ENCODE data around the gene MIOX. TPM values are rescaled to one million over a fixed set of nuclear protein-coding genes. Genes with fewer than 3 reads are reported as not detected.

The MIOX gene
- total RNA-seq, 4 donors from 2014 or later = not detected

- TF ChIP-seq, protein P1, sequence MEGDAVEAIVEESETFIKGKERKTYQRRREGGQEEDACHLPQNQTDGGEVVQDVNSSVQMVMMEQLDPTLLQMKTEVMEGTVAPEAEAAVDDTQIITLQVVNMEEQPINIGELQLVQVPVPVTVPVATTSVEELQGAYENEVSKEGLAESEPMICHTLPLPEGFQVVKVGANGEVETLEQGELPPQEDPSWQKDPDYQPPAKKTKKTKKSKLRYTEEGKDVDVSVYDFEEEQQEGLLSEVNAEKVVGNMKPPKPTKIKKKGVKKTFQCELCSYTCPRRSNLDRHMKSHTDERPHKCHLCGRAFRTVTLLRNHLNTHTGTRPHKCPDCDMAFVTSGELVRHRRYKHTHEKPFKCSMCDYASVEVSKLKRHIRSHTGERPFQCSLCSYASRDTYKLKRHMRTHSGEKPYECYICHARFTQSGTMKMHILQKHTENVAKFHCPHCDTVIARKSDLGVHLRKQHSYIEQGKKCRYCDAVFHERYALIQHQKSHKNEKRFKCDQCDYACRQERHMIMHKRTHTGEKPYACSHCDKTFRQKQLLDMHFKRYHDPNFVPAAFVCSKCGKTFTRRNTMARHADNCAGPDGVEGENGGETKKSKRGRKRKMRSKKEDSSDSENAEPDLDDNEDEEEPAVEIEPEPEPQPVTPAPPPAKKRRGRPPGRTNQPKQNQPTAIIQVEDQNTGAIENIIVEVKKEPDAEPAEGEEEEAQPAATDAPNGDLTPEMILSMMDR (IDR thresholded peaks at IDR 0.05; ENCODE audit: low read depth) = no peak
These were observed 20.8 kb downstream of the MIOX start, which contains the start of gene LMF2 for GRCh38 chr22:50507421-50507990. LMF2 (minus strand) TSS chr22:50507702; CDS start chr22:50507675, 27 bp downstream.

DNA sequence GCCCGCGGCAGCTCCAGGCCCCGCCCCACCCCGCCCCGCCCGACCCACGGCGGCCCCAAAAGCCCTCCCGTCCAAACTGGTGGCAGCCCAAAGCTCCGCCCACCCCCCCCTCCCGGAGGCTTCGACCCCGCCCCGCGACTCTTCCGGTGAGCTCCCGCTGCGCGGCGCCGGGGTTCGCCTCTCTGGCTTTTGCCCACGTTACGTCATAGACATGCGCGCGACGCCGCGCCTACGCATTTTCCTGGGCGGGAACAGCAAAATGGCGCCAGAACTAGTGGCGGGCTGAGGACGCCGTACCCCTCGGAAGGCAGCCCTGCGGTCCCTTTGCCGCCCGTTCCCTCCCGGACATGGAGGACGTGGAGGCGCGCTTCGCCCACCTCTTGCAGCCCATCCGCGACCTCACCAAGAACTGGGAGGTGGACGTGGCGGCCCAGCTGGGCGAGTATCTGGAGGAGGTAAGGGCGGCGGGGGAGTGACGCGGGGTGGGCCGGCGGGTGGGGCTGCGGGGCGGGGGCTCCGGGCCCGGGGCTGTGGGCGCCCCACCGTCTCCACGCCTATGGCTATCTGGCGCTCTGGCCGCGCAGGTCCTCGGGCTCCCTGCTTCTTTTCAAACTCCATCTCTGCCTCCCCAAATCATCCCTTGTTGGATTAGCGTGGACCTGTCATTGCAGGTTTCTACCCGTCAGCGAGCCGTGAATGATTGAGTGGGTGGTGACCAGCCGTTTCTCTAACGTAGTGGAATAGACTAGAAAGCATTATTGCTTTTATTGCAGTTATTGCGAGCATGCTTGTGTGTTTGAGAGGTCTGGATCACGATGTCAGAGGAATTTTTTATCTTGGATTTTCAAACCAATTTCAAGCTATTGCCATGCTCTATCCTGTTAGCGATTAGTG is 21.6 kb downstream of the MIOX start, which contains the start of gene NCAPH2:
NCAPH2 (plus strand) TSS at position 234 of the 894 bp plus-strand sequence; CDS start at position 348, 114 bp downstream.
- TF ChIP-seq, protein P1 (IDR thresholded peaks at IDR 0.05; ENCODE audit: low read depth) = no peak

- TF ChIP-seq, protein P1 (IDR thresholded peaks at IDR 0.05; ENCODE audit: low read depth) = no peak
These were observed 22.2 kb downstream of the MIOX start for GRCh38 chr22:50508897-50509296.

GRCh38 chr22:50513175-50513574 is 26.5 kb downstream of the MIOX start:
- TF ChIP-seq, protein P1 (IDR thresholded peaks at IDR 0.05; ENCODE audit: low read depth) = no peak

- TF ChIP-seq, protein P1 (IDR thresholded peaks at IDR 0.05; ENCODE audit: low read depth) = no peak
These were observed 29.4 kb downstream of the MIOX start for GRCh38 chr22:50516068-50516467.

GRCh38 chr22:50516891-50517290 is 30.2 kb downstream of the MIOX start:
- TF ChIP-seq, protein P1 (IDR thresholded peaks at IDR 0.05; ENCODE audit: low read depth) = no peak
